HepG2 (cell line): Measurements from ENCODE around the gene GPD1.

ENCODE experiments used
- CTCF ChIP-seq: sonication (generic); formaldehyde crosslinking; IDR thresholded peaks from 2 replicates; pipeline ENCODE4 v1.5.0; 2020; ENCODE audit warnings: mild to moderate bottlenecking, missing genetic modification reagents, moderate library complexity
- EEA1 ChIP-seq: sonication (generic); formaldehyde crosslinking; IDR thresholded peaks from 2 replicates; pipeline ENCODE4 v1.5.1; 2020; ENCODE audit warnings: mild to moderate bottlenecking, missing genetic modification reagents, borderline replicate concordance
- NR1H2 ChIP-seq: sonication (generic); formaldehyde crosslinking; IDR thresholded peaks from 2 replicates; pipeline ENCODE4 v1.8.1; 2022; ENCODE audit warnings: low read depth, missing genetic modification reagents, borderline replicate concordance
- RFXAP ChIP-seq: sonication (generic); formaldehyde crosslinking; IDR thresholded peaks from 2 replicates; pipeline ENCODE4 v1.4.0; 2020; ENCODE audit warnings: missing genetic modification reagents, borderline replicate concordance
- TOPORS ChIP-seq: sonication (generic); formaldehyde crosslinking; IDR thresholded peaks from 2 replicates; pipeline ENCODE4 v1.8.0; 2023; ENCODE audit warnings: mild to moderate bottlenecking, missing genetic modification reagents
- ZBTB49 ChIP-seq: sonication (generic); formaldehyde crosslinking; IDR thresholded peaks from 2 replicates; pipeline ENCODE4 v1.4.0; 2020; ENCODE audit warnings: missing genetic modification reagents, borderline replicate concordance
- ZC3H4 ChIP-seq: sonication (generic); formaldehyde crosslinking; IDR thresholded peaks from 2 replicates; pipeline ENCODE4 v1.4.0; 2020; ENCODE audit warnings: missing genetic modification reagents, borderline replicate concordance

DNA sequence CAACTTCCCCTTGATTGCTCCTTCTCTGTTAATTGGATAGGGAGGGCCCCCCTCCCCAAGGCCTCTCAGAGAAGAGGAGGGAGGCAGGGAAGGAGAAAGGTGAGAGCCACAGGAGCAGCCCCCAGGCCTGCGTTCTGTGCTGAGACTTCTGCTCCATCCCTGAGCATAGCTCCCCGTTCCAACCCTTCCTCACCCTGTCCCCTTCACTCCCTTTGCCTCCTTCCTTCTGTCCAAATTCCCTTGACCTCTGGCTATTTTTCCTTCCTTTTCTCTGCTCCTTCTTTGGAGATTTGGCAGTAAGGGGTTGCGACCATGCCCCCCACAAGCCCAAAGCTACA is 47.2 kb upstream of the GPD1 start:
- TF ChIP-seq ZBTB49 (CRISPR knock-in tag) (no peak), TOPORS (CRISPR knock-in tag) (no peak), NR1H2 (no peak), EEA1 (CRISPR knock-in tag) (no peak), ZC3H4 (CRISPR knock-in tag) (no peak), RFXAP (no peak), CTCF (no peak)
